ENCODE results near the gene HTR7.

The HTR7 gene

DNA sequence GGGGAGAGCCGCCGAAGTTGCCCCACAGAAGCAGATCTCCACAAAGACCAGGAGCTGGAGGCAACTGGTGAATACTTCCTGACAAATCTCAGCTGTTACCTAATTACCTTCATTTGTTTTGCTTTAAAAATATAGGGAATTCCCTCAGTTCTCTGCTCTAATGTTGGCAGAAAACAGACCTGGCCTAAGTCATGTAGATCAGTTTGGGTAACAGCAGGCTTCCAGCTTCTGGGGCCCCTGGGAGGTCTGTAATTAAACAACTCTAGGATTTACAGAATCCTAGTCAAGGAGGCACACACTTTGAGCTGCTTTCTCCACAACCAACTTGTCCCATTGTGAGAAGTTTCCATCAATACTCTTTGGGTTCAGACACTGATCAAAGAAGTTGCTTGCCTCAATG, 123.4 kb downstream of the HTR7 start:
- Histone ChIP-seq H2AFZ (ENCODE audit: low read depth, low read length, severe bottlenecking) (no peak overlapping the region), H3K4me3 (ENCODE audit: insufficient read depth, low read length, poor library complexity, severe bottlenecking) (no peak overlapping the region), H3K4me2 (ENCODE audit: low read depth, low read length, poor library complexity, severe bottlenecking) (no peak overlapping the region), H3K79me2 (ENCODE audit: insufficient read depth, low read length) (no peaks in the 10 kb centered on the region), H3K9ac (ENCODE audit: low read length) (no peak overlapping the region), H3K9me2 (replicated peaks; ENCODE audit: insufficient read depth, low read length) (no peaks in the 10 kb centered on the region), H3K9me3 (ENCODE audit: insufficient read depth, low read length) (no peaks in the 10 kb centered on the region), H3K27ac (ENCODE audit: low read depth, low read length) (no peak overlapping the region), H4K20me1 (ENCODE audit: low read depth, low read length) (no peaks in the 10 kb centered on the region), H3F3A (ENCODE audit: insufficient read depth) (no peaks in the 10 kb centered on the region), H3K36me3 (ENCODE audit: low read length) (no peaks in the 10 kb centered on the region), H3K27me3 (ENCODE audit: low read length) (no peaks in the 10 kb centered on the region)
- TF ChIP-seq, protein P1, sequence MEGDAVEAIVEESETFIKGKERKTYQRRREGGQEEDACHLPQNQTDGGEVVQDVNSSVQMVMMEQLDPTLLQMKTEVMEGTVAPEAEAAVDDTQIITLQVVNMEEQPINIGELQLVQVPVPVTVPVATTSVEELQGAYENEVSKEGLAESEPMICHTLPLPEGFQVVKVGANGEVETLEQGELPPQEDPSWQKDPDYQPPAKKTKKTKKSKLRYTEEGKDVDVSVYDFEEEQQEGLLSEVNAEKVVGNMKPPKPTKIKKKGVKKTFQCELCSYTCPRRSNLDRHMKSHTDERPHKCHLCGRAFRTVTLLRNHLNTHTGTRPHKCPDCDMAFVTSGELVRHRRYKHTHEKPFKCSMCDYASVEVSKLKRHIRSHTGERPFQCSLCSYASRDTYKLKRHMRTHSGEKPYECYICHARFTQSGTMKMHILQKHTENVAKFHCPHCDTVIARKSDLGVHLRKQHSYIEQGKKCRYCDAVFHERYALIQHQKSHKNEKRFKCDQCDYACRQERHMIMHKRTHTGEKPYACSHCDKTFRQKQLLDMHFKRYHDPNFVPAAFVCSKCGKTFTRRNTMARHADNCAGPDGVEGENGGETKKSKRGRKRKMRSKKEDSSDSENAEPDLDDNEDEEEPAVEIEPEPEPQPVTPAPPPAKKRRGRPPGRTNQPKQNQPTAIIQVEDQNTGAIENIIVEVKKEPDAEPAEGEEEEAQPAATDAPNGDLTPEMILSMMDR (IDR thresholded peaks at IDR 0.05; ENCODE audit: insufficient read depth, low read length, poor library complexity, severe bottlenecking) = no peak
- no peak for TF ChIP-seq EZH2phosphoT487 (conservative IDR thresholded peaks at IDR 0.05; ENCODE audit: low read length)

DNA sequence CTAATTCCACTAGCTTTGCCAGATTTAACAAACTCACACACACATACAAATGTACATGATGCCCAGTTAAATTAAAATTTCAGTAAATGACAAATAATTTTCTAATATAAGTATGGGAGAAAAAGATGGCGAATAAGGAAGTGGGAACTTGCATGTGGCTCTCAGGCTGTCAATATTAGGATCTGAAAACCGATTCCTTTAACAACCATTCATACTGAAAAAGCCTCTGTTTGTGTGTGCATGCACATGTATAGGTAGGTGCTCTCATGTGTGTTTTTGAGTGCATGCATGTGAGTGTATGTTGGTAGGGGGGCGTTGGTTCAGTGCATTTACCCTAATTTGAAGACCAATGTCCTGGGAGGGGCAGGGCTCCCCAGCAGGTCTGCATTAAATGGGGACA, 125.3 kb downstream of the HTR7 start:
- Histone ChIP-seq H3K9ac (ENCODE audit: low read length) (no peak overlapping the region), H3K36me3 (ENCODE audit: low read length) (no peaks in the 10 kb centered on the region), H4K20me1 (ENCODE audit: low read depth, low read length) (no peaks in the 10 kb centered on the region), H3K4me2 (ENCODE audit: low read depth, low read length, poor library complexity, severe bottlenecking) (no peak overlapping the region), H3K79me2 (ENCODE audit: insufficient read depth, low read length) (no peaks in the 10 kb centered on the region), H2AFZ (ENCODE audit: low read depth, low read length, severe bottlenecking) (no peak overlapping the region), H3F3A (ENCODE audit: insufficient read depth) (no peaks in the 10 kb centered on the region), H3K4me3 (ENCODE audit: insufficient read depth, low read length, poor library complexity, severe bottlenecking) (no peak overlapping the region), H3K9me3 (ENCODE audit: insufficient read depth, low read length) (no peaks in the 10 kb centered on the region), H3K27me3 (ENCODE audit: low read length) (no peaks in the 10 kb centered on the region), H3K9me2 (replicated peaks; ENCODE audit: insufficient read depth, low read length) (no peaks in the 10 kb centered on the region), H3K27ac (ENCODE audit: low read depth, low read length) (no peak overlapping the region)
- TF ChIP-seq, protein P1 (IDR thresholded peaks at IDR 0.05; ENCODE audit: insufficient read depth, low read length, poor library complexity, severe bottlenecking) = no peak
- no peak for TF ChIP-seq EZH2phosphoT487 (conservative IDR thresholded peaks at IDR 0.05; ENCODE audit: low read length)

DNA sequence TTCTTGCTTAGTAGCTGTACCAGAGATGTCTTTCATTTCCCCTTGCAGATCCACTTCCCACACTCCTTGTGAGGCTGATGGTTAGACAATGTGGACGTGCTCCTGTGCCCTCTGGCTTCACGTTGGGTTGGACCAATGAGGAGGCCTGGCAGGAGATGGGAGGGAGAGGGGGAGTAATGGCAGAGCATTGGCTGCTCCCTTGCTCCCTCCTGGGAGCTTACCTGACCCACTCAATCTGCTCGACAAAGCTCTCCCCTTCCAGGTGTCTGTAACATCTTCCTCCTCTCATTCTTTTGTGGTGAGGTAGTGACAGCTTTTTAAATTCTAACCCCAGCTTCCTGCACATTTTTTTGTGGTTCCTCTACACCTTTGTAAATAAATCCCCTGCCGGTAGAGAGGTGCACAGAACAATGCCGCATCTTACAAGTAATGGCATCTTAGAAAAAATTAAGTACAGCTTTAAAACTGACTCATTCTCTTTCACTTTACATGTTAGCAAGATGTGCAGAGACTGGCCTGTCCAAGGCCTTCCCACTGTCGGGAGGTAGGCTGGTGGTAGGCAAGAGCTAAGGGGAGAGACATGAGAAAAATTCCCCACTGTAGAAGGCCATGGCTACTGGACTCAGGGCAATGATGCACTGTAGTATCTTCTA, 134.3 kb downstream of the HTR7 start:
- TF ChIP-seq EZH2phosphoT487 (conservative IDR thresholded peaks at IDR 0.05; ENCODE audit: low read length) = no peak
- TF ChIP-seq, protein P1 (IDR thresholded peaks at IDR 0.05; ENCODE audit: insufficient read depth, low read length, poor library complexity, severe bottlenecking) = no peak
- H3K79me2 ChIP-seq (ENCODE audit: insufficient read depth, low read length) = no peaks in the 10 kb centered on the region
- no peak overlapping the region for H3K27ac ChIP-seq (ENCODE audit: low read depth, low read length)
- no peak overlapping the region for H3K4me2 ChIP-seq (ENCODE audit: low read depth, low read length, poor library complexity, severe bottlenecking)
- H3K4me3 ChIP-seq (ENCODE audit: insufficient read depth, low read length, poor library complexity, severe bottlenecking) = no peak overlapping the region
- H3K36me3 ChIP-seq (ENCODE audit: low read length) = no peaks in the 10 kb centered on the region
- H3K27me3 ChIP-seq (ENCODE audit: low read length) = no peaks in the 10 kb centered on the region; the same call in 1 of the 2 replicates
- H3K9ac ChIP-seq (ENCODE audit: low read length) = no peak overlapping the region
- H3F3A ChIP-seq (ENCODE audit: insufficient read depth) = no peaks in the 10 kb centered on the region
- no peak overlapping the region for H2AFZ ChIP-seq (ENCODE audit: low read depth, low read length, severe bottlenecking)
- H3K9me2 ChIP-seq (replicated peaks; ENCODE audit: insufficient read depth, low read length) = no peaks in the 10 kb centered on the region
- no peaks in the 10 kb centered on the region for H4K20me1 ChIP-seq (ENCODE audit: low read depth, low read length)
- H3K9me3 ChIP-seq (ENCODE audit: insufficient read depth, low read length) = no peaks in the 10 kb centered on the region

Measured in SU-DHL-6 (cell line).